Lower leg skin (tissue), 4 donors: ENCODE results near the gene TNNC1. TPM values are rescaled to one million over a fixed set of nuclear protein-coding genes. Genes with fewer than 3 reads are reported as not detected.

Source experiments
- DNase-seq, 2 donors: peaks; one replicate each; pipeline ENCODE4 v3.0.0-alpha.2; 2019; ENCODE audit warnings: low spot score in 2 of 2
- H3K4me3 ChIP-seq: fragments of 200-600 bp; sonication (generic); 2 replicates; pipeline ENCODE4 v1.5.1; 2017; ENCODE audit warnings: mild to moderate bottlenecking, low read depth; ENCODE audit not compliant: poor library complexity, severe bottlenecking
- POLR2A ChIP-seq, 2 donors: fragments of 450-650 bp; IDR thresholded peaks; one replicate each; pipeline ENCODE4 v1.6.1; 2016 to 2017; ENCODE audit warnings: antibody characterized with exemption in 2 of 2, mild to moderate bottlenecking in 1 of 2, moderate library complexity in 1 of 2
- WGBS, 2 donors: methylation state at CpG; one replicate each; pipeline ENCODE4 v1.1.5; 2018; 5-methylcytosine and 5-hydroxymethylcytosine counted together
- intact Hi-C: fragments of 100-400 bp; cut with DNase I; formaldehyde crosslinking; loops from one replicate; pipeline ENCODE4 v1.15.0; 2023; ENCODE audit warnings: low total_unique reads
- total RNA-seq, 4 donors: library from RNA; depleted of rRNA; stranded (reverse); fragments of >200 nt; gene quantifications; one replicate each; pipeline ENCODE4 v1.1.0, GENCODE V29; 2016
- TF ChIP-seq, protein P1 (sequence below), 3 donors: fragments of 450-650 bp; IDR thresholded peaks; one replicate each; pipeline ENCODE4 v1.5.1; 2016; ENCODE audit warnings: antibody characterized with exemption in 3 of 3, mild to moderate bottlenecking in 3 of 3, moderate library complexity in 2 of 3

The TNNC1 gene
- total RNA-seq, 4 donors from 2014 or later = 6.3 to 73.7 (median 21.3) TPM

DNA sequence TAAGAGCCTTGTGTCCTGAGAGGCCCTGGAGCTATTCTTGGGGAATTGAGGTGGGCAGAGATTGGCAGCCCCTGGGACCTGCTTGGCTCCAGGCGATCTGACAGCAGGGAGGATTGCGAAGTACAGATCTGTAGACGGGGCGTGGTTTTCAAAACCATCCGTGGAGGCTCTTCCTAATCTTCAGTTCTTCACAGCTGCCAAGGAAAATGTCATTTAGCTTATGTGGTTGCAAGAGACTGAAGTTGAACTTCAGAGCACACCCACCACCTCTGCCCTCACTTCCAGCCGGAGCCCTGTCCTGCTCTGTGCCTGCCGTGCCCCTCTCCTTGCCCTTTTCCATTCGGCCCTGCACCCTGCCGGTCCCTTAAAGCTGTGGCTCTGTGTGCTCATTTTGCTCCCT lies 14.5 kb upstream of the TNNC1 start:
- no peak for DNase-seq
- H3K4me3 ChIP-seq = no peak overlapping the region
- intact Hi-C loops = no loop called here
- TF ChIP-seq, protein P1, sequence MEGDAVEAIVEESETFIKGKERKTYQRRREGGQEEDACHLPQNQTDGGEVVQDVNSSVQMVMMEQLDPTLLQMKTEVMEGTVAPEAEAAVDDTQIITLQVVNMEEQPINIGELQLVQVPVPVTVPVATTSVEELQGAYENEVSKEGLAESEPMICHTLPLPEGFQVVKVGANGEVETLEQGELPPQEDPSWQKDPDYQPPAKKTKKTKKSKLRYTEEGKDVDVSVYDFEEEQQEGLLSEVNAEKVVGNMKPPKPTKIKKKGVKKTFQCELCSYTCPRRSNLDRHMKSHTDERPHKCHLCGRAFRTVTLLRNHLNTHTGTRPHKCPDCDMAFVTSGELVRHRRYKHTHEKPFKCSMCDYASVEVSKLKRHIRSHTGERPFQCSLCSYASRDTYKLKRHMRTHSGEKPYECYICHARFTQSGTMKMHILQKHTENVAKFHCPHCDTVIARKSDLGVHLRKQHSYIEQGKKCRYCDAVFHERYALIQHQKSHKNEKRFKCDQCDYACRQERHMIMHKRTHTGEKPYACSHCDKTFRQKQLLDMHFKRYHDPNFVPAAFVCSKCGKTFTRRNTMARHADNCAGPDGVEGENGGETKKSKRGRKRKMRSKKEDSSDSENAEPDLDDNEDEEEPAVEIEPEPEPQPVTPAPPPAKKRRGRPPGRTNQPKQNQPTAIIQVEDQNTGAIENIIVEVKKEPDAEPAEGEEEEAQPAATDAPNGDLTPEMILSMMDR (IDR thresholded peaks at IDR 0.05) = no peak
- TF ChIP-seq POLR2A (IDR thresholded peaks at IDR 0.05) = no peak
- 46 to 52% methylated on average over 9 of the region's 9 CpGs for WGBS, 2 donors

DNA sequence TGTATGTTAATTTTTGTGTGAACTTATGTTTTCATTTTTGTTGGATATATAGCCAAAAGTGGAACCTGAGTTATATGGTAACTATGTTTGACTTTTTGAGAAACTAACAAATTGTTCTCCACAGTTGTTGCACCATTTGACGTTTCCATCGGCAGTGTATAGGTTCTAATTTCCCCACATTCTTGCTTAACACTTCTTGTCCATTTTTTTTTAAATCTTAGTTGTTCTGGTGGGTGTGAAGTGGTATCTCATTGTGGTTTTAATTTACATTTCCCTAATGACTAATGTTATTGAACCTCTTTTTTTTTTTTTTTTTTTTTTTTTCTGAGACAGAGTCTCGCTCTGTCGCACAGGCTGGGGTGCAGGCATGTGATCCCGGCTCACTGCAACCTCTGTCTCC lies 9.6 kb upstream of the TNNC1 start:
- no peak for DNase-seq
- TF ChIP-seq, protein P1 (IDR thresholded peaks at IDR 0.05) = no peak
- no peak for TF ChIP-seq POLR2A (IDR thresholded peaks at IDR 0.05)
- no peak overlapping the region for H3K4me3 ChIP-seq
- WGBS, 2 donors = 84 to 93% methylated on average over 5 of the region's 5 CpGs
- intact Hi-C loops = no loop called here

DNA sequence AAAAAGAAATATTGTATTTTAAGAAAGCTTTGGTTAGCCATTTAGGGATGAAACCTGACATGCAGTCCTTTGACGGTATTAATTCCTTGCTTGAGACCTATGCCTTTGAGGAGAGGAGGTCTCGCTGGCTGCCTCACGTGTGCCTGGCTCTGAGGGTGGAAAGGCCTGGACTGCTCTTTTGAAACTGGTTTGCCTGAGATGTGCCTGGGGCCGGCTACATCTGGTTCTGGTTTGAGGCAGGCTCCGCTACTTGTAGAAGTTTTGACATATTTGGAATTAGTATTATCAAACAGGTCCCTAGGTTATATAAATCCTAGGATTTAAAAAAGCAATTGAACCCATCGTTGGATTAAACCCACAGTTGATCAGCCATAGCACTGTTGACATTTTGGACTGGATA lies 8.0 kb upstream of the TNNC1 start:
- intact Hi-C loops = no loop called here
- TF ChIP-seq, protein P1 (IDR thresholded peaks at IDR 0.05) = no peak
- TF ChIP-seq POLR2A (IDR thresholded peaks at IDR 0.05) = no peak

DNA sequence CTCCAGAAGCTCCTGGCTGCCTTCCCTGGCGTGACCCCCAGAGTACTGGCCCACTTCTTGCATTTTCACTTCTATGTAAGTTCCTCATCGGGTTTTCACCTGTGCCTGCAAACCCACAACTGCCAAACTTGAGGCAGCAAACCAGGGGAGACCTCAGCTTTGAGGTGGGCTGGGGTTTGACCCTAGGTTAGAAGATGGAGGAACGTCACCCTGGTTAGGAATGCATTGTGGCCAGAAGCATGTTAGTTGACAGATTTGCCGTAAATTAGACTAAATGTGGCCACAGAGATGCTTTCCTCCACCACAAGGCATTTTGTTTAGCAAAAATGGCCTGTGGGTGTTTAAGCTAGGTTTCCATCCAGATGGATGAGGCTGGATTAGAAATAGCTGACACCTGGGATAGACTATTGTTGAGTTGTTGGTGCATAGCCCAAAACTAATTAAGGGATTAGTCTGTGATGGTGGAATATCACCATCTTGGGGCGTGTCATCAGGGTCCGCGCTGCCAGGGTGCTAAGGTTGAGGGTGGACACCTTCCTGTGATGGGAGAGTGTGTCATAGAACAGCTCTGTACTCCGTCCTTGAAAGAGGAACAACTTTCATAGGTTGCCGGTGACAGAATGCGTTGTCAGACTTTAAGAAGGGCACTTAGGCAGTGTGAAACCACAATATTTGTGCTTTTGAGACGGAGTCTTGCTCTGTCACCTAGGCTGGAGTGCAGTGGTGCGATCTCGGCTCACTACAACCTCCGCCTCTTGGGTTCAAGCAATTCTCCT lies 5.1 kb upstream of the TNNC1 start:
- no peak for TF ChIP-seq POLR2A (IDR thresholded peaks at IDR 0.05)
- TF ChIP-seq, protein P1 (IDR thresholded peaks at IDR 0.05) = no peak
- intact Hi-C loops = loop anchor here (10.0 kb wide), 1 partner anchor 226 kb away; the partner anchor contains the start of genes GNL3 and PBRM1
- WGBS, 2 donors = 86 to 94% methylated on average over 14 of the region's 14 CpGs
- no peak overlapping the region for H3K4me3 ChIP-seq
- no peak for DNase-seq

More for the DNA sequence above, 8.0 kb upstream of the TNNC1 start:
- no peak for DNase-seq
- H3K4me3 ChIP-seq = no peak overlapping the region
- WGBS, 2 donors = 52 to 59% methylated on average over 6 of the region's 6 CpGs

DNA sequence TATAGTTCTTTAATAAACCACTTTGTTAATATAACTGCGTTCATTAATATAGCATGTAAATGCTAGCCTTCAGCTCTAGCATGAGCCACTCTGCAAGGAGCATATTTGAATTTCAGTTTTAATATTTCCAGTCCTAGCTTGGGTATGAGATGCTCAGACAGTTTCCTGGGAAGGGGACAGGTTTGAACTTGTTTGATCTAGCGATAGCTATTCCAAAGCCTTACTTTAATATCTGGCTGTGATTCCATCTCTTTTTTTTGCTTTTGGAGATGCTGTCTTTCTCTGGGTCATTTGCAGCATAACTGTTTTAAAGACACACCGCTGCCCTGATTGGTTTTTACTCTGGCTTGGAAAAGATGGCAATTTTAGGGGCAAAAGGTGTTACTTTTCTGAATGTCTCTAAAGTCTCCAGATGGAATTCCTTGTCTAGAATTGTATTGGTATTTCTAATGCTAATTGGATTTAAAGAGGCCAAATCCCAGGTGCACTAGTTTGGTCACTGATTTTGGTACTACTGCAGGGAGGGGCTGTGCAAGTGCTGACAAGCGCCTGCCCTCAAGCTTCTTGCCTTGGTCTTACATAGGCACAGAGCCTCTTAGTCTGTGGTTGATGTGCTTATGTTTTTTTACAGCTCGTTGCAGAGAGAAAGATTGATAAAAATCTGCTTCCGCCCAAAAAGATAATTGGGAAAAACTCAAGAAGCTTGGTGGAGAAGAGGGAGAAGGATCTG lies 4.4 kb upstream of the TNNC1 start:
- TF ChIP-seq, protein P1 (IDR thresholded peaks at IDR 0.05) = no peak
- TF ChIP-seq POLR2A (IDR thresholded peaks at IDR 0.05) = no peak
- intact Hi-C loops = loop anchor here (10.0 kb wide), 1 partner anchor 227 kb away; the partner anchor contains the start of genes GNL3 and PBRM1
- DNase-seq = no peak
- 48 to 56% methylated on average over 6 of the region's 6 CpGs for WGBS, 2 donors
- H3K4me3 ChIP-seq = no peak overlapping the region
